ENCODE results near the gene EML4.

DNA sequence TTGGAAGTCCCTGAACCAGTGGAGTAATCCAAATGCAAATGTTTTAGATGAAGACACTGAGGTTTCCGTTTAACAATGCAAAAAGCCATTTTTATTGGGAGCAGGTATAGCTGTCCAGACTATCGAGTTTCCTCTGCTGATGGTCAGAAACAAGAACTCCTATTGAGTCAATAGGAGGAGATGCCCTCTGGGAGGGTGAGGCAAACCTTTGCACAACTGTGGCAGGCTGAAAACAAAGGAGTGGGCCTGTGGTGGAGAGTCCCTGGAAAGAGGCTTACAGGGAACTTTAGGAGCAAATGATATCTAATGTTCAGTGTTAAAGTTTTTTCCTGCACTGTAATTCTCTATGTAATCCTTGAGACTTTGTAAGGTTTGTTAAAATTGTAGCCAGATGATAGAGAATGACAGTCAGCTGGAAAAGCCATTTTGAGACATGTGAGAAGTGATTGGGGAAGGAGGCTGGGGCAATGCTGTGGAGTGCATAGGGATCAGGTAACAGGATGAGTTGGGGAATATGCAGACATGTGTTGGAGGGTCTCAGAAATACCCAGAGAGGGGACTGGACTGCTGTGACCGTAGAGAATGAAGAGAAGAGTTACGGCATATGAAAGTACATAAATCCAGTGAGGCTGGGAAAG, 15.1 kb upstream of the EML4 start:
- TF ChIP-seq POLR2A (IDR thresholded peaks at IDR 0.05; ENCODE audit: low read length) (no peak), GATA1 (IDR thresholded peaks at IDR 0.05; ENCODE audit: low read depth, low read length) (no peak)
